Liver (tissue), 9 donors: Measurements from ENCODE around the gene LTB4R2. TPM values are rescaled to one million over a fixed set of nuclear protein-coding genes. Genes with fewer than 3 reads are reported as not detected.
A peak's percentile ranks its signal among the peaks of the same experiment; 100 is the strongest.

Experiments used
- DNase-seq: peaks from one replicate; pipeline ENCODE4 v3.0.0-alpha.2; 2017; ENCODE audit warnings: low spot score
- H3K27ac ChIP-seq, 2 donors: one replicate each; pipeline ENCODE4 v1.7.0; 2013; ENCODE audit warnings: inconsistent platforms in 2 of 2, low read length in 2 of 2, control low read depth in 1 of 2, low read depth in 1 of 2, mild to moderate bottlenecking in 1 of 2
- H3K27me3 ChIP-seq, 4 donors: one replicate each; pipeline versions ENCODE4 v1.6.1 to v1.7.0; 2013; ENCODE audit warnings: low read length in 3 of 4, inconsistent platforms in 1 of 4, mild to moderate bottlenecking in 1 of 4, moderate library complexity in 1 of 4; ENCODE audit not compliant: control insufficient read depth in 4 of 4, insufficient read depth in 4 of 4
- H3K36me3 ChIP-seq, 4 donors: one replicate each; pipeline versions ENCODE4 v1.6.1 to v1.7.0; 2013; ENCODE audit warnings: low read length in 3 of 4, mild to moderate bottlenecking in 3 of 4, low read depth in 1 of 4, moderate library complexity in 1 of 4; ENCODE audit not compliant: control insufficient read depth in 4 of 4, insufficient read depth in 3 of 4
- H3K4me1 ChIP-seq, 4 donors: one replicate each; pipeline versions ENCODE4 v1.6.1 to v1.7.0; 2013; ENCODE audit warnings: low read length in 3 of 4, mild to moderate bottlenecking in 3 of 4, moderate library complexity in 1 of 4; ENCODE audit not compliant: control insufficient read depth in 4 of 4, insufficient read depth in 4 of 4
- H3K4me3 ChIP-seq, 3 donors: one replicate each; pipeline versions ENCODE4 v1.6.1 to v1.7.0; 2013; ENCODE audit warnings: low read length in 3 of 3, control low read depth in 1 of 3, low read depth in 1 of 3, mild to moderate bottlenecking in 1 of 3
- H3K9ac ChIP-seq, 2 donors: one replicate each; pipeline ENCODE4 v1.7.0; 2013; ENCODE audit warnings: low read length in 2 of 2, mild to moderate bottlenecking in 2 of 2, moderate library complexity in 2 of 2, control low read depth in 1 of 2, low read depth in 1 of 2
- H3K9me3 ChIP-seq, 4 donors: one replicate each; pipeline versions ENCODE4 v1.6.1 to v1.7.0; 2013; ENCODE audit warnings: low read length in 3 of 4; ENCODE audit not compliant: control insufficient read depth in 4 of 4
- ATF3 ChIP-seq: IDR thresholded peaks from 2 replicates; pipeline ENCODE4 v1.6.1; 2016; ENCODE audit warnings: antibody characterized with exemption
- CTCF ChIP-seq: fragments of 150-350 bp; IDR thresholded peaks from 2 replicates; pipeline ENCODE4 v1.5.1; 2017; ENCODE audit warnings: improper control_type of control experiment, low read depth, low read length; ENCODE audit not compliant: missing input control
- FOXA1 ChIP-seq: IDR thresholded peaks from 2 replicates; pipeline ENCODE4 v1.6.1; 2016; ENCODE audit warnings: antibody characterized with exemption
- FOXA2 ChIP-seq: IDR thresholded peaks from 2 replicates; pipeline ENCODE4 v1.6.1; 2016; ENCODE audit warnings: antibody characterized with exemption
- GABPA ChIP-seq, 2 donors: IDR thresholded peaks in 1 of 2; conservative IDR thresholded peaks in 1 of 2; 2 replicates each; pipeline ENCODE4 v1.6.1; 2016; ENCODE audit warnings: antibody characterized with exemption in 2 of 2, mild to moderate bottlenecking in 1 of 2, moderate library complexity in 1 of 2
- HNF4A ChIP-seq, 2 donors: conservative IDR thresholded peaks; 2 replicates each; pipeline ENCODE4 v1.6.1; 2016; ENCODE audit warnings: antibody characterized with exemption in 2 of 2, mild to moderate bottlenecking in 2 of 2
- HNF4G ChIP-seq: IDR thresholded peaks from 2 replicates; pipeline ENCODE4 v1.6.1; 2016; ENCODE audit warnings: antibody characterized with exemption
- JUND ChIP-seq, 2 donors: IDR thresholded peaks; 2 replicates each; pipeline ENCODE4 v1.6.1; 2016; ENCODE audit warnings: antibody characterized with exemption in 2 of 2
- MAX ChIP-seq: IDR thresholded peaks from 2 replicates; pipeline ENCODE4 v1.6.1; 2016; ENCODE audit warnings: antibody characterized with exemption
- NR2F2 ChIP-seq: IDR thresholded peaks from 2 replicates; pipeline ENCODE4 v1.6.1; 2016; ENCODE audit warnings: antibody characterized with exemption
- RAD21 ChIP-seq, 2 donors: IDR thresholded peaks; 2 replicates each; pipeline ENCODE4 v1.6.1; 2016; ENCODE audit warnings: antibody characterized with exemption in 2 of 2, mild to moderate bottlenecking in 2 of 2
- REST ChIP-seq: IDR thresholded peaks from 2 replicates; pipeline ENCODE4 v1.6.1; 2016; ENCODE audit warnings: antibody characterized with exemption, mild to moderate bottlenecking
- RXRA ChIP-seq, 2 donors: IDR thresholded peaks; 2 replicates each; pipeline ENCODE4 v1.6.1; 2017 to 2018; ENCODE audit warnings: antibody characterized with exemption in 2 of 2, mild to moderate bottlenecking in 1 of 2
- SP1 ChIP-seq: IDR thresholded peaks from 2 replicates; pipeline ENCODE4 v1.6.1; 2018; ENCODE audit warnings: antibody characterized with exemption, mild to moderate bottlenecking
- TAF1 ChIP-seq: conservative IDR thresholded peaks from 2 replicates; pipeline ENCODE4 v1.6.1; 2016; ENCODE audit warnings: antibody characterized with exemption, mild to moderate bottlenecking
- YY1 ChIP-seq: IDR thresholded peaks from 2 replicates; pipeline ENCODE4 v1.6.1; 2016; ENCODE audit warnings: antibody characterized with exemption, mild to moderate bottlenecking
- ZBTB33 ChIP-seq: IDR thresholded peaks from 2 replicates; pipeline ENCODE4 v1.6.1; 2016; ENCODE audit warnings: antibody characterized with exemption
- WGBS: extraction: QIAGEN DNeasy Blood & Tissue Kit; methylation state at CpG from one replicate; pipeline ENCODE4 v1.1.7; 2013; 5-methylcytosine and 5-hydroxymethylcytosine counted together
- polyA plus RNA-seq, 2 donors: library from polyadenylated mRNA; stranded (reverse) in 1 of 2; unstranded in 1 of 2; fragments of 200-250 nt in 1 of 2; fragments of >200 nt in 1 of 2; fragmentation: Nextera tagmentation in 1 of 2; extraction: Ambion mirVana in 1 of 2; gene quantifications; one replicate each; pipeline versions ENCODE4 v1.2.1 to v1.2.3, GENCODE V29; 2013 to 2015
- total RNA-seq, 2 donors: library from RNA; depleted of rRNA; stranded (reverse); fragments of >200 nt; gene quantifications; one replicate each; pipeline ENCODE4 v1.2.3, GENCODE V29; 2014
- donor health status: healthy.
- donor health status: healthy.
- donor health status: healthy.
- donor health status: healthy.
- donor health status: healthy.

Gene LTB4R2
- total and polyA plus RNA-seq, 4 donors, result 0.28 to 11.3 (median 1.9) TPM

- H3K4me3 ChIP-seq, result no peak overlapping the region
- 95% methylated on average over 14 of the region's 14 CpGs for WGBS
- H3K36me3 ChIP-seq, result peaks cover 0 to 38% (median 10%) of the 10 kb centered on the region in 4 donors
- no peaks in the 10 kb centered on the region for H3K27me3 ChIP-seq
- H3K4me1 ChIP-seq, result peaks cover 1 to 19% (median 4%) of the 10 kb centered on the region in 4 donors
- no peak for DNase-seq
- TF ChIP-seq GABPA (IDR thresholded peaks at IDR 0.05 in 1 of 2, conservative IDR thresholded peaks at IDR 0.05 in 1 of 2), result no peak
- TF ChIP-seq CTCF, result no peak
- no peak for TF ChIP-seq JUND (IDR thresholded peaks at IDR 0.05)
- no peak for TF ChIP-seq FOXA1
- TF ChIP-seq FOXA2, result no peak
- TF ChIP-seq SP1, result no peak
- no peak for TF ChIP-seq YY1
- no peak for TF ChIP-seq MAX
- no peak for TF ChIP-seq ATF3
- H3K27ac ChIP-seq, result no peak overlapping the region
- no peaks in the 10 kb centered on the region for H3K9me3 ChIP-seq
- no peak overlapping the region for H3K9ac ChIP-seq
Measured at GRCh38 chr14:24269910-24270536, 39.9 kb upstream of the LTB4R2 start.

GRCh38 chr14:24270537-24271133 is 39.3 kb upstream of the LTB4R2 start:
- no peak for DNase-seq

More at GRCh38 chr14:24270537-24271133, 39.3 kb upstream of the LTB4R2 start:
- no peaks in the 10 kb centered on the region for H3K27me3 ChIP-seq
- no peak for TF ChIP-seq MAX
- TF ChIP-seq TAF1, result no peak
- no peak for TF ChIP-seq RAD21 (IDR thresholded peaks at IDR 0.05)
- TF ChIP-seq CTCF, result no peak
- TF ChIP-seq ATF3, result no peak
- no peak for TF ChIP-seq NR2F2
- TF ChIP-seq HNF4G, result no peak
- TF ChIP-seq RXRA (IDR thresholded peaks at IDR 0.05), result no peak
- no peak for TF ChIP-seq REST
- TF ChIP-seq ZBTB33, result no peak
- TF ChIP-seq JUND (IDR thresholded peaks at IDR 0.05), result no peak
- no peak for TF ChIP-seq SP1
- no peak for TF ChIP-seq YY1
- no peak for TF ChIP-seq HNF4A (conservative IDR thresholded peaks at IDR 0.05)
- peak overlapping the region; percentile 59 to 87 (median 82) for H3K4me3 ChIP-seq
- H3K9ac ChIP-seq, result peak overlapping the region in 1 of 2 donors; percentile 48
- H3K4me1 ChIP-seq, result peaks cover 1 to 19% (median 5%) of the 10 kb centered on the region in 4 donors
- H3K27ac ChIP-seq, result peak overlapping the region; percentile 92 to 96
- H3K36me3 ChIP-seq, result peaks cover 0 to 34% (median 9%) of the 10 kb centered on the region in 4 donors
- WGBS, result 20% methylated on average over 13 of the region's 13 CpGs
- H3K9me3 ChIP-seq, result no peaks in the 10 kb centered on the region
